Erythroblast (primary cell): Measurements from ENCODE around the gene ENG.
"Not testable (repeated sequence)": the region's sequence is repeated elsewhere in the genome, so short reads cannot be mapped to it uniquely, and the experiment has no call there.

Experiments used
- GATA1 ChIP-seq: IDR thresholded peaks from 2 replicates; pipeline ENCODE4 v1.6.1; 2011; ENCODE audit warnings: low read depth, mild to moderate bottlenecking, control low read depth, low read length, moderate library complexity
- POLR2A ChIP-seq: IDR thresholded peaks from 2 replicates; pipeline ENCODE4 v1.6.1; 2011; ENCODE audit warnings: mild to moderate bottlenecking, low read length

GRCh38 chr9:127845619-127846018 is 8.8 kb downstream of the ENG start:
- TF ChIP-seq POLR2A, GATA1: not testable (repeated sequence)
